Osteocyte (in vitro differentiated cells): ENCODE measurements around the gene COL9A3. TPM values are rescaled to one million over a fixed set of nuclear protein-coding genes. Genes with fewer than 3 reads are reported as not detected.

Source experiments
- DNase-seq: peaks from one replicate; pipeline ENCODE4 v3.0.0; 2021; ENCODE audit warnings: mixed read lengths; ENCODE audit not compliant: unreplicated experiment; ENCODE audit errors: extremely low spot score
- H3K27ac Mint-ChIP-seq: one replicate; pipeline ENCODE4 v1.8.0; 2021; ENCODE audit warnings: mild to moderate bottlenecking, mixed read lengths; ENCODE audit not compliant: unreplicated experiment
- H3K27me3 Mint-ChIP-seq: one replicate; pipeline ENCODE4 v1.8.0; 2021; ENCODE audit warnings: mixed read lengths; ENCODE audit not compliant: unreplicated experiment
- H3K36me3 Mint-ChIP-seq: one replicate; pipeline ENCODE4 v1.8.0; 2021; ENCODE audit warnings: mixed read lengths; ENCODE audit not compliant: unreplicated experiment
- H3K4me1 Mint-ChIP-seq: one replicate; pipeline ENCODE4 v1.8.0; 2021; ENCODE audit warnings: mixed read lengths; ENCODE audit not compliant: unreplicated experiment
- H3K4me3 Mint-ChIP-seq: one replicate; pipeline ENCODE4 v1.8.0; 2021; ENCODE audit warnings: mild to moderate bottlenecking, moderate library complexity, mixed read lengths; ENCODE audit not compliant: unreplicated experiment
- H3K9me3 Mint-ChIP-seq: one replicate; pipeline ENCODE4 v1.8.0; 2021; ENCODE audit warnings: mixed read lengths; ENCODE audit not compliant: unreplicated experiment
- total RNA-seq: library from RNA; stranded (reverse); gene quantifications from 2 replicates; pipeline ENCODE4 v1.2.1, GENCODE V29; 2021
- TF ChIP-seq, protein P1 (sequence below): fragments of 200-600 bp; sonication (generic); IDR thresholded peaks from 2 replicates; pipeline ENCODE4 v1.5.0; 2021; ENCODE audit warnings: antibody characterized with exemption, mild to moderate bottlenecking, moderate library complexity

COL9A3 gene
- total RNA-seq, 1 donor from 2014 or later = 1.7 TPM

DNA sequence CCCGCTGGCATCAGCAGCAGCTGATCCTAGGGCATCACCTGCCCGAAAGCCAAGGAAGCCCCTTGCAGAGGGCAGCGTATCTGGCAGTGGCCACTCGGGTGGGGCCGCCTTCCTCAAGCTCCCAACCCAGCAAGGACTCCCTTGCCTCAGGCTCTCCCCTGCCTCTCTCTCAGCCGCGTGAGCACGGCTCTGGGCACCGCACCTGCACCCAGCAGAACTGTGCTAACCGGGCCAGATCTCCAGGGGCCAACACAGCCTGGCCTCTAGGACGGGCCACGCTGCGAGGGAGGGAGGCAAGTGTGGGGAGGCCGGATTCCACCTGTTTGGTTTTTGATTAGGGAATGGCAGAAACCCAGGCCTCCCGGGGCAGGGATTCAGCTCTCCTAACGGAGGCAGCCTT lies 32.4 kb upstream of the COL9A3 start:
- Mint-ChIP-seq H3K4me3 (no peak overlapping the region), H3K27ac (no peak overlapping the region), H3K27me3 (peaks cover 21% of the 10 kb centered on the region), H3K4me1 (no peaks in the 10 kb centered on the region), H3K9me3 (no peaks in the 10 kb centered on the region), H3K36me3 (no peaks in the 10 kb centered on the region)
- no peak for DNase-seq
- TF ChIP-seq, protein P1, sequence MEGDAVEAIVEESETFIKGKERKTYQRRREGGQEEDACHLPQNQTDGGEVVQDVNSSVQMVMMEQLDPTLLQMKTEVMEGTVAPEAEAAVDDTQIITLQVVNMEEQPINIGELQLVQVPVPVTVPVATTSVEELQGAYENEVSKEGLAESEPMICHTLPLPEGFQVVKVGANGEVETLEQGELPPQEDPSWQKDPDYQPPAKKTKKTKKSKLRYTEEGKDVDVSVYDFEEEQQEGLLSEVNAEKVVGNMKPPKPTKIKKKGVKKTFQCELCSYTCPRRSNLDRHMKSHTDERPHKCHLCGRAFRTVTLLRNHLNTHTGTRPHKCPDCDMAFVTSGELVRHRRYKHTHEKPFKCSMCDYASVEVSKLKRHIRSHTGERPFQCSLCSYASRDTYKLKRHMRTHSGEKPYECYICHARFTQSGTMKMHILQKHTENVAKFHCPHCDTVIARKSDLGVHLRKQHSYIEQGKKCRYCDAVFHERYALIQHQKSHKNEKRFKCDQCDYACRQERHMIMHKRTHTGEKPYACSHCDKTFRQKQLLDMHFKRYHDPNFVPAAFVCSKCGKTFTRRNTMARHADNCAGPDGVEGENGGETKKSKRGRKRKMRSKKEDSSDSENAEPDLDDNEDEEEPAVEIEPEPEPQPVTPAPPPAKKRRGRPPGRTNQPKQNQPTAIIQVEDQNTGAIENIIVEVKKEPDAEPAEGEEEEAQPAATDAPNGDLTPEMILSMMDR = no peak

DNA sequence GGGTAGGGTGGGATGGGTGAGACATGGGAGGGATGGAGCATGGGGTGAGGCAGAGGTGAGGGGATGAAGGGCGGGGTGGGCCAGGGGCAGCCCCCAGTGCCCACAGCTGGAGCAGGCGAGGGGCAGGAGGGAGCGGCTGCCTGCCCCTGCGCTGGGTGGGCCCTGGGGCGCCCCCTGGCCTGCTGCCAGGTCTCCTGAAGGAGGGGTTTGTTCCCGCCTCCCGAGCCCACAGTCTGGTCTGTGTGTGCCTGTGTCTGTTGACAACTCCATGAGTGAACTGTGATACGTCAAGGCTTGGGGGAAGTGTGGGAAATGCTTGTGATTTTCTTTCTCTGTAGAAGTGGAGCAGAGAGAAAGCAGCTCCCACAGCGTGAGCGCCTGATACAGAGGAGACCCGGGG lies 31.5 kb upstream of the COL9A3 start:
- H3K4me1 Mint-ChIP-seq = no peaks in the 10 kb centered on the region
- no peak overlapping the region for H3K27ac Mint-ChIP-seq
- TF ChIP-seq, protein P1 = no peak
- no peaks in the 10 kb centered on the region for H3K36me3 Mint-ChIP-seq
- no peak for DNase-seq
- no peak overlapping the region for H3K4me3 Mint-ChIP-seq
- peaks cover 21% of the 10 kb centered on the region for H3K27me3 Mint-ChIP-seq
- no peaks in the 10 kb centered on the region for H3K9me3 Mint-ChIP-seq

DNA sequence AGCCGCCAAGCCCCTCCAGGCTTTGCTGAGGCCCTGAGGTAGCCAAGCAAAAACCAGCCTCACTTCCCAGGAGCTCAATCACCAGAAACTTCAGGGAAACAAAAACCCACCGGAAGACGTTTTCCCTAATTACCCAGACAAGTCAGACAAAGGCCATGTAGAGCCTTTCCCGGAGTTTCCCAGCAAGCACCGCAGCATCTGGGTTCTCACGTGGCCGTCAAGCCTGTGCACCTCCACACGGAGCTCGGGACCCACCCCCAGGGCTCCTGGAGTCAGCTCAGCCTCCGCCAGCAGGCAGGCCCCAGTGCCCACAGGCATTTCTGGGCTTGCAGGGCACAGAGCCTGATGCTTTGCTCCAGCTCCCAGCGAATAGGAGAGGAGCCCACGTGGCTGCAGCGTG lies 30.7 kb upstream of the COL9A3 start:
- H3K4me3 Mint-ChIP-seq = no peak overlapping the region
- peaks cover 21% of the 10 kb centered on the region for H3K27me3 Mint-ChIP-seq

DNA sequence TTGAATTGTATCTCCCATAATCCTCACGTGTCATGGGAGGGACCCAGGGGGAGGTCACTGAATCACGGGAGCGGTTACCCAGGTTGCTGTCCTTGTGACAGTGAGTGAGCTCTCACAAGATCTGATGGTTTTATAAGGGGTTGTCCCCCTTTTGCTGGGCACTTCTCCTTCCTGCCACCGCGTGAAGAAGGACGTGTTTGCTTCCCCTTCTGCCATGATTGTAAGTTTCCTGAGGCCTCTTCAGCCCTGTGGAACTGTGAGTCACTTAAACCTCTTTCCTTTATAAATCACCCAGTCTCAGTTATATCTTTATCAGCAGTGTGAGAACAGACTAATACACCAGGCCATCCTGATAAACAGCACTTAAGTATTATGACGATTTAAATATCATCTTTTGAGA lies 29.5 kb upstream of the COL9A3 start:
- Mint-ChIP-seq H3K27ac (no peak overlapping the region), H3K4me3 (no peak overlapping the region), H3K9me3 (no peaks in the 10 kb centered on the region), H3K4me1 (peaks cover 9% of the 10 kb centered on the region), H3K36me3 (no peaks in the 10 kb centered on the region), H3K27me3 (peaks cover 21% of the 10 kb centered on the region)
- no peak for DNase-seq
- TF ChIP-seq, protein P1 = no peak

More for the DNA sequence above, 30.7 kb upstream of the COL9A3 start:
- Mint-ChIP-seq H3K4me1 (peaks cover 1% of the 10 kb centered on the region), H3K36me3 (no peaks in the 10 kb centered on the region), H3K27ac (no peak overlapping the region), H3K9me3 (no peaks in the 10 kb centered on the region)
- TF ChIP-seq, protein P1 = no peak
- no peak for DNase-seq

DNA sequence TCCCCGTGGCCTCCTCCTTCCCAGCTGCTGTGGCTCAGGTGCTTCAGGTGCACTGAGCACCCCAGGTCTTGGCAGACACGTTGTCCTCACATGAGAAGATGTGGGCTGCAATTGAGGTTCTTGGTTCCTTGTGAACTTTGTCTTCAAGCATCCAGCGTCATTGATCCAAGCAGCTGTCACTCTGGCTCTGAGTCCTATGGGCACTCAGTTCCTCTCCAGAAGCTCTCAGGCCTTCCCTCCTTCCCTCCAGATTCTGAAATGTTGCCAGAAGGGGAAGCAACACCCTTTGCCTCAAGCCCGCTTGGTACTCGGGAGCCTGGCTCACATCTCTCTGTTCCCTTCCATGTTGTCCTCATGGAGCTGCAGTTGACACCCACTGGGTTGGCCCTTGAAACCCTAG lies 29.0 kb upstream of the COL9A3 start:
- Mint-ChIP-seq H3K4me1 (peaks cover 9% of the 10 kb centered on the region), H3K4me3 (no peak overlapping the region), H3K36me3 (no peaks in the 10 kb centered on the region), H3K9me3 (no peaks in the 10 kb centered on the region), H3K27me3 (peaks cover 18% of the 10 kb centered on the region), H3K27ac (no peak overlapping the region)
- TF ChIP-seq, protein P1 = no peak
- no peak for DNase-seq
